Vagina (tissue), 2 donors: ENCODE measurements around the gene WWOX. TPM values are rescaled to one million over a fixed set of nuclear protein-coding genes. Genes with fewer than 3 reads are reported as not detected.

ENCODE experiments used
- DNase-seq, 2 donors: peaks; one replicate each; pipeline ENCODE4 v3.0.0-alpha.2; 2017; ENCODE audit errors: extremely low spot score in 2 of 2
- H3K27ac ChIP-seq: fragments of 200-600 bp; sonication (generic); one replicate; pipeline ENCODE4 v1.5.1; 2019
- H3K27me3 ChIP-seq: fragments of 200-600 bp; sonication (generic); one replicate; pipeline ENCODE4 v1.5.1; 2019
- H3K36me3 ChIP-seq, 2 donors: fragments of 200-600 bp; sonication (generic); one replicate each; pipeline ENCODE4 v1.5.1; 2017 to 2019
- H3K4me1 ChIP-seq: fragments of 200-600 bp; sonication (generic); one replicate; pipeline ENCODE4 v1.5.1; 2019
- H3K4me3 ChIP-seq, 2 donors: fragments of 200-600 bp; sonication (generic); 1 replicate in 1 of 2; 2 replicates in 1 of 2; pipeline ENCODE4 v1.5.1; 2016 to 2019
- H3K9me3 ChIP-seq: fragments of 200-600 bp; sonication (generic); one replicate; pipeline ENCODE4 v1.5.1; 2019
- CTCF ChIP-seq, 3 experiments: fragments of 450-650 bp in 2 of 3; fragments of 200-600 bp in 1 of 3; sonication (generic) in 1 of 3; IDR thresholded peaks; one replicate each; pipeline ENCODE4 v1.5.1; 2017 to 2019; ENCODE audit warnings: antibody characterized with exemption in 3 of 3, mild to moderate bottlenecking in 2 of 3, moderate library complexity in 2 of 3
- POLR2A ChIP-seq, 2 donors: fragments of 450-650 bp; IDR thresholded peaks; one replicate each; pipeline ENCODE4 v1.6.1; 2017; ENCODE audit warnings: antibody characterized with exemption in 2 of 2, mild to moderate bottlenecking in 2 of 2, moderate library complexity in 2 of 2
- POLR2AphosphoS5 ChIP-seq, 2 donors: sonication (generic); formaldehyde crosslinking; IDR thresholded peaks; one replicate each; pipeline ENCODE4 v1.9.0; 2017; ENCODE audit warnings: antibody characterized with exemption in 2 of 2, mild to moderate bottlenecking in 2 of 2, low read depth in 1 of 2; ENCODE audit not compliant: insufficient read depth in 1 of 2
- intact Hi-C: fragments of 100-400 bp; cut with DNase I; formaldehyde crosslinking; loops from one replicate; pipeline ENCODE4 v1.15.1; 2023
- total RNA-seq: library from RNA; depleted of rRNA; stranded (reverse); fragments of >200 nt; gene quantifications from one replicate; pipeline ENCODE4 v1.2.3, GENCODE V29; 2016

Gene WWOX
- total RNA-seq, 1 donor from 2014 or later: 33.1 TPM

- no peak for DNase-seq
- H3K4me1 ChIP-seq: no peaks in the 10 kb centered on the region
- no peak overlapping the region for H3K27ac ChIP-seq
- H3K36me3 ChIP-seq: no peaks in the 10 kb centered on the region
- H3K27me3 ChIP-seq: no peaks in the 10 kb centered on the region
- TF ChIP-seq POLR2AphosphoS5 (IDR thresholded peaks at IDR 0.05; ENCODE audit: insufficient read depth in 1 of 2, low read depth in 1 of 2): no peak
- TF ChIP-seq POLR2A (IDR thresholded peaks at IDR 0.05): no peak
- no peak for TF ChIP-seq CTCF (IDR thresholded peaks at IDR 0.05)
- intact Hi-C loops: no loop called here
- no peak overlapping the region for H3K4me3 ChIP-seq
- no peaks in the 10 kb centered on the region for H3K9me3 ChIP-seq
Observed at GRCh38 chr16:78487471-78487870, 388.0 kb downstream of the WWOX start.

GRCh38 chr16:78489072-78489471, 389.6 kb downstream of the WWOX start:
- Histone ChIP-seq H3K36me3 (no peaks in the 10 kb centered on the region), H3K27me3 (no peaks in the 10 kb centered on the region), H3K27ac (no peak overlapping the region), H3K4me1 (no peaks in the 10 kb centered on the region), H3K4me3 (no peak overlapping the region), H3K9me3 (no peaks in the 10 kb centered on the region)
- intact Hi-C loops: no loop called here
- TF ChIP-seq POLR2AphosphoS5 (IDR thresholded peaks at IDR 0.05; ENCODE audit: insufficient read depth in 1 of 2, low read depth in 1 of 2) (no peak), CTCF (IDR thresholded peaks at IDR 0.05) (no peak), POLR2A (IDR thresholded peaks at IDR 0.05) (no peak)
- no peak for DNase-seq

GRCh38 chr16:78489631-78490030, 390.2 kb downstream of the WWOX start:
- TF ChIP-seq POLR2A (IDR thresholded peaks at IDR 0.05) (no peak), CTCF (IDR thresholded peaks at IDR 0.05) (no peak), POLR2AphosphoS5 (IDR thresholded peaks at IDR 0.05; ENCODE audit: insufficient read depth in 1 of 2, low read depth in 1 of 2) (no peak)
- no peak for DNase-seq
- no peak overlapping the region for H3K27ac ChIP-seq
- intact Hi-C loops: no loop called here
- no peak overlapping the region for H3K4me3 ChIP-seq
- no peaks in the 10 kb centered on the region for H3K27me3 ChIP-seq
- H3K9me3 ChIP-seq: no peaks in the 10 kb centered on the region
- H3K4me1 ChIP-seq: no peaks in the 10 kb centered on the region
- H3K36me3 ChIP-seq: no peaks in the 10 kb centered on the region

- H3K9me3 ChIP-seq: no peaks in the 10 kb centered on the region
- no peak overlapping the region for H3K27ac ChIP-seq
- H3K4me1 ChIP-seq: no peaks in the 10 kb centered on the region
- intact Hi-C loops: no loop called here
- TF ChIP-seq POLR2A (IDR thresholded peaks at IDR 0.05) (no peak), POLR2AphosphoS5 (IDR thresholded peaks at IDR 0.05; ENCODE audit: insufficient read depth in 1 of 2, low read depth in 1 of 2) (no peak), CTCF (IDR thresholded peaks at IDR 0.05) (no peak)
- no peaks in the 10 kb centered on the region for H3K36me3 ChIP-seq
- H3K27me3 ChIP-seq: no peaks in the 10 kb centered on the region
- H3K4me3 ChIP-seq: no peak overlapping the region
- no peak for DNase-seq
Observed at GRCh38 chr16:78490431-78490830, 391.0 kb downstream of the WWOX start.

GRCh38 chr16:78490847-78491246, 391.4 kb downstream of the WWOX start:
- TF ChIP-seq POLR2AphosphoS5 (IDR thresholded peaks at IDR 0.05; ENCODE audit: insufficient read depth in 1 of 2, low read depth in 1 of 2): no peak
- no peak for TF ChIP-seq POLR2A (IDR thresholded peaks at IDR 0.05)
- no peak for TF ChIP-seq CTCF (IDR thresholded peaks at IDR 0.05)
- H3K4me1 ChIP-seq: no peaks in the 10 kb centered on the region
- no peak overlapping the region for H3K4me3 ChIP-seq
- DNase-seq: no peak
- H3K36me3 ChIP-seq: no peaks in the 10 kb centered on the region
- H3K9me3 ChIP-seq: no peaks in the 10 kb centered on the region
- no peak overlapping the region for H3K27ac ChIP-seq
- intact Hi-C loops: no loop called here
- no peaks in the 10 kb centered on the region for H3K27me3 ChIP-seq
